Stimulated activated CD4-positive, alpha-beta T cell treated with anti-CD3 and anti-CD28 coated beads, Interleukin-15, amount 100 ng/mL, for 1 hour (primary cell): ENCODE results near the gene LIMA1.
"Not testable (repeated sequence)": the region's sequence is repeated elsewhere in the genome, so short reads cannot be mapped to it uniquely, and the experiment has no call there.

Experiments used
- DNase-seq, 2 donors: peaks; one replicate each; pipeline ENCODE4 v3.0.0-alpha.2; 2020; ENCODE audit warnings: low read depth in 1 of 2, low spot score in 1 of 2

Gene LIMA1

GRCh38 chr12:50219001-50219400 lies 64.3 kb downstream of the LIMA1 start:
- DNase-seq: not testable (repeated sequence)

- no peak for DNase-seq
Measured at GRCh38 chr12:50218386-50218785, 64.9 kb downstream of the LIMA1 start.

- DNase-seq: no peak
Measured at GRCh38 chr12:50217202-50217601, 66.1 kb downstream of the LIMA1 start.

GRCh38 chr12:50215033-50215432 lies 68.3 kb downstream of the LIMA1 start:
- no peak for DNase-seq

- no peak for DNase-seq
Measured at GRCh38 chr12:50214018-50214417, 69.3 kb downstream of the LIMA1 start.

GRCh38 chr12:50213439-50213838 lies 69.9 kb downstream of the LIMA1 start:
- no peak for DNase-seq

GRCh38 chr12:50212071-50212467 lies 71.3 kb downstream of the LIMA1 start:
- DNase-seq: no peak

- DNase-seq: no peak
Measured at GRCh38 chr12:50211392-50212070, 71.8 kb downstream of the LIMA1 start.

- DNase-seq: no peak
Measured at GRCh38 chr12:50207424-50207823, 75.9 kb downstream of the LIMA1 start.

GRCh38 chr12:50205648-50206047 lies 77.7 kb downstream of the LIMA1 start:
- DNase-seq: no peak

- no peak for DNase-seq
Measured at GRCh38 chr12:50203691-50204090, 79.6 kb downstream of the LIMA1 start.

GRCh38 chr12:50201987-50202521 lies 81.3 kb downstream of the LIMA1 start:
- no peak for DNase-seq

GRCh38 chr12:50200552-50201273 lies 82.6 kb downstream of the LIMA1 start:
- no peak for DNase-seq

- DNase-seq: no peak
Measured at GRCh38 chr12:50198829-50199228, 84.5 kb downstream of the LIMA1 start.

- DNase-seq: no peak
Measured at GRCh38 chr12:50197297-50197727, 86.0 kb downstream of the LIMA1 start.

GRCh38 chr12:50196537-50196936 lies 86.8 kb downstream of the LIMA1 start:
- no peak for DNase-seq

GRCh38 chr12:50195832-50196231 lies 87.5 kb downstream of the LIMA1 start:
- DNase-seq: no peak

- no peak for DNase-seq
Measured at GRCh38 chr12:50192908-50193307, 90.4 kb downstream of the LIMA1 start.

GRCh38 chr12:50192236-50192635 lies 91.1 kb downstream of the LIMA1 start:
- no peak for DNase-seq

- no peak for DNase-seq
Measured at GRCh38 chr12:50190859-50191258, 92.5 kb downstream of the LIMA1 start.

GRCh38 chr12:50188875-50189575 lies 94.3 kb downstream of the LIMA1 start:
- no peak for DNase-seq

GRCh38 chr12:50188241-50188781 lies 95.0 kb downstream of the LIMA1 start:
- DNase-seq: no peak
